HL-60 (cell line): ENCODE data around the gene DMBX1.

ENCODE experiments used
- DNase-seq, 2 experiments: peaks; one replicate each; pipeline ENCODE4 v3.0.0-alpha.2; 2010 to 2020; ENCODE audit warnings: low read depth in 1 of 2, low spot score in 1 of 2
- H3K27ac ChIP-seq: fragments of 250-450 bp; sonication (Bioruptor Pico); replicated peaks from 2 replicates; pipeline ENCODE4 v1.5.1; 2020; ENCODE audit warnings: mild to moderate bottlenecking, moderate library complexity
- H3K27me3 ChIP-seq: fragments of 250-450 bp; sonication (Bioruptor Pico); 2 replicates; pipeline ENCODE4 v1.5.1; 2021; ENCODE audit warnings: mild to moderate bottlenecking, moderate library complexity; ENCODE audit not compliant: insufficient read depth, poor library complexity, severe bottlenecking
- H3K4me3 ChIP-seq: replicated peaks from 2 replicates; pipeline ENCODE4 v1.5.1; 2011; ENCODE audit warnings: mild to moderate bottlenecking, control low read depth, low read length; ENCODE audit not compliant: insufficient read depth
- CTCF ChIP-seq: IDR thresholded peaks from one replicate; pipeline ENCODE4 v1.5.1; 2011; ENCODE audit warnings: low read length, control low read depth, inconsistent platforms; ENCODE audit not compliant: insufficient read depth
- GABPA ChIP-seq: IDR thresholded peaks from 2 replicates; pipeline ENCODE4 v1.6.1; 2012; ENCODE audit warnings: low read depth
- POLR2AphosphoS5 ChIP-seq: IDR thresholded peaks from 2 replicates; pipeline ENCODE4 v1.6.1; 2012; ENCODE audit warnings: low read depth
- REST ChIP-seq: IDR thresholded peaks from 2 replicates; pipeline ENCODE4 v1.6.1; 2012; ENCODE audit warnings: low read depth; ENCODE audit not compliant: insufficient replicate concordance
- SPI1 ChIP-seq: IDR thresholded peaks from 2 replicates; pipeline ENCODE4 v1.6.1; 2012; ENCODE audit warnings: low read depth, mild to moderate bottlenecking, borderline replicate concordance

DMBX1 gene

GRCh38 chr1:46464915-46465314 lies 24.7 kb upstream of the DMBX1 start:
- TF ChIP-seq CTCF (no peak), POLR2AphosphoS5 (no peak), REST (no peak), GABPA (no peak), SPI1 (no peak)
- no peak for DNase-seq
- Histone ChIP-seq H3K27me3 (peaks cover 47% of the 10 kb centered on the region), H3K27ac (no peak overlapping the region), H3K4me3 (no peak overlapping the region)

GRCh38 chr1:46465981-46466476 lies 23.6 kb upstream of the DMBX1 start:
- TF ChIP-seq CTCF (no peak), SPI1 (no peak), GABPA (no peak), POLR2AphosphoS5 (no peak), REST (no peak)
- Histone ChIP-seq H3K4me3 (no peak overlapping the region; the same call in 1 of the 2 replicates), H3K27ac (no peak overlapping the region)

GRCh38 chr1:46466477-46467182 lies 23.0 kb upstream of the DMBX1 start:
- peaks cover 38% of the 10 kb centered on the region for H3K27me3 ChIP-seq
- DNase-seq, result no peak
- no peak overlapping the region for H3K27ac ChIP-seq
- TF ChIP-seq REST, result no peak
- TF ChIP-seq CTCF, result no peak
- H3K4me3 ChIP-seq, result peak overlapping the region; percentile 42

More at GRCh38 chr1:46465981-46466476, 23.6 kb upstream of the DMBX1 start:
- DNase-seq, result no peak
- peaks cover 43% of the 10 kb centered on the region for H3K27me3 ChIP-seq
